OCI-LY3 (cell line): ENCODE measurements around the gene GRP.

Experiments
- H2AFZ ChIP-seq: fragments of 200-600, 300-600 bp; shearing (Covaris generic); 2 replicates; pipeline ENCODE4 v1.6.0; 2014; ENCODE audit warnings: antibody characterized with exemption, low read depth, low read length
- H3K27ac ChIP-seq: fragments of 200-600, 300-600 bp; sonication (generic); 2 replicates; pipeline ENCODE4 v1.5.1; 2014; ENCODE audit warnings: mild to moderate bottlenecking, low read length, moderate library complexity, mixed read lengths
- H3K27me3 ChIP-seq: fragments of 200-600, 300-600 bp; sonication (generic); 2 replicates; pipeline ENCODE4 v1.6.1; 2014; ENCODE audit warnings: low read depth, low read length, mixed read lengths
- H3K36me3 ChIP-seq: fragments of 200-600, 300-600 bp; sonication (generic); replicated peaks from 2 replicates; pipeline ENCODE3; 2014; ENCODE audit warnings: low read depth, low read length, mixed read lengths
- H3K4me1 ChIP-seq: fragments of 300-600, 200-600 bp; sonication (generic); 2 replicates; pipeline ENCODE4 v1.6.1; 2014; ENCODE audit warnings: low read length, mixed read lengths
- H3K4me2 ChIP-seq: fragments of 200-600, 300-600 bp; sonication (generic); 2 replicates; pipeline ENCODE4 v1.6.1; 2014; ENCODE audit warnings: low read length, mixed read lengths
- H3K4me3 ChIP-seq: fragments of 300-600, 200-600 bp; sonication (generic); 2 replicates; pipeline ENCODE4 v1.5.1; 2014; ENCODE audit warnings: antibody characterized with exemption, mild to moderate bottlenecking, low read length, moderate library complexity
- H3K79me2 ChIP-seq: fragments of 300-600, 200-600 bp; shearing (Covaris generic); 2 replicates; pipeline ENCODE4 v1.6.1; 2014; ENCODE audit warnings: mild to moderate bottlenecking, low read length, mixed read lengths
- H3K9ac ChIP-seq: fragments of 300-600, 200-600 bp; shearing (Covaris generic); 2 replicates; pipeline ENCODE4 v1.6.0; 2014; ENCODE audit warnings: mild to moderate bottlenecking, low read length, moderate library complexity
- H3K9me3 ChIP-seq: fragments of 200-600, 300-600 bp; shearing (Covaris generic); 2 replicates; pipeline ENCODE4 v1.6.1; 2014; ENCODE audit warnings: low read length, mixed read lengths; ENCODE audit not compliant: insufficient read depth
- H4K20me1 ChIP-seq: fragments of 200-600, 300-600 bp; sonication (generic); 2 replicates; pipeline ENCODE4 v1.6.1; 2016; ENCODE audit warnings: low read length, mixed read lengths; ENCODE audit not compliant: insufficient read depth
- EZH2phosphoT487 ChIP-seq: fragments of 200-600 bp; shearing (Covaris generic); IDR thresholded peaks from 2 replicates; pipeline ENCODE4 v1.6.1; 2018; ENCODE audit warnings: antibody characterized with exemption, mixed run types, low read depth
- TF ChIP-seq, protein P1 (sequence below): fragments of 200-600, 300-600 bp; sonication (generic); IDR thresholded peaks from 2 replicates; pipeline ENCODE4 v1.5.1; 2014; ENCODE audit warnings: antibody characterized with exemption, low read length, low read depth

The GRP gene

GRCh38 chr18:59265974-59266369, 46.0 kb downstream of the GRP start:
- H3K27me3 ChIP-seq = peaks cover 7% of the 10 kb centered on the region
- H3K27ac ChIP-seq = no peak overlapping the region
- TF ChIP-seq, protein P1, sequence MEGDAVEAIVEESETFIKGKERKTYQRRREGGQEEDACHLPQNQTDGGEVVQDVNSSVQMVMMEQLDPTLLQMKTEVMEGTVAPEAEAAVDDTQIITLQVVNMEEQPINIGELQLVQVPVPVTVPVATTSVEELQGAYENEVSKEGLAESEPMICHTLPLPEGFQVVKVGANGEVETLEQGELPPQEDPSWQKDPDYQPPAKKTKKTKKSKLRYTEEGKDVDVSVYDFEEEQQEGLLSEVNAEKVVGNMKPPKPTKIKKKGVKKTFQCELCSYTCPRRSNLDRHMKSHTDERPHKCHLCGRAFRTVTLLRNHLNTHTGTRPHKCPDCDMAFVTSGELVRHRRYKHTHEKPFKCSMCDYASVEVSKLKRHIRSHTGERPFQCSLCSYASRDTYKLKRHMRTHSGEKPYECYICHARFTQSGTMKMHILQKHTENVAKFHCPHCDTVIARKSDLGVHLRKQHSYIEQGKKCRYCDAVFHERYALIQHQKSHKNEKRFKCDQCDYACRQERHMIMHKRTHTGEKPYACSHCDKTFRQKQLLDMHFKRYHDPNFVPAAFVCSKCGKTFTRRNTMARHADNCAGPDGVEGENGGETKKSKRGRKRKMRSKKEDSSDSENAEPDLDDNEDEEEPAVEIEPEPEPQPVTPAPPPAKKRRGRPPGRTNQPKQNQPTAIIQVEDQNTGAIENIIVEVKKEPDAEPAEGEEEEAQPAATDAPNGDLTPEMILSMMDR = no peak
- no peak for TF ChIP-seq EZH2phosphoT487
- H3K36me3 ChIP-seq = no peaks in the 10 kb centered on the region
- no peaks in the 10 kb centered on the region for H3K79me2 ChIP-seq
- no peaks in the 10 kb centered on the region for H3K9me3 ChIP-seq
- H4K20me1 ChIP-seq = no peaks in the 10 kb centered on the region
- no peak overlapping the region for H3K4me3 ChIP-seq
- H3K9ac ChIP-seq = no peak overlapping the region
- no peak overlapping the region for H3K4me2 ChIP-seq
- H2AFZ ChIP-seq = no peak overlapping the region
- peaks cover 6% of the 10 kb centered on the region; the same call in 1 of the 2 replicates for H3K4me1 ChIP-seq

DNA sequence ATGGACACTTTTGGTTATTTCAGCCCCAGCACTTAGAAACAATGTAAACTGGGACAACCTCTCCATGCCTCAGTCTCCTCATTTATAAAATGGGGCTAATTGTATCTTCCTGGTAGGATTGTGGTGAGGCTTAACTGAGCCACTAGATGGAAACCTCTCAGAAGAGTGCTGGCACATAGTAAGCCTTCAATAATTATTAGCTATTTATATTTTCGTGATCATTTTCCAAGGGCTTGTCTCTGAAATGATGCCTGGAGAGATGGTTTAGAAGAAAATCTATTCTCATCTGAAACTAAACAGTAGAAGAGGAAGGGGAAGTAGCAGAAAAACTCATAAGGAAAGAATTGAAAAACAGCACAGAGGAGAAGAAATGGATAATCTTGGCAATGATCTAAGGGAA, 46.5 kb downstream of the GRP start:
- Histone ChIP-seq H3K4me2 (no peak overlapping the region), H2AFZ (no peak overlapping the region), H3K79me2 (no peaks in the 10 kb centered on the region), H3K4me3 (no peak overlapping the region), H3K36me3 (no peaks in the 10 kb centered on the region), H3K27ac (no peak overlapping the region), H3K4me1 (peaks cover 6% of the 10 kb centered on the region; the same call in 1 of the 2 replicates), H3K9ac (no peak overlapping the region), H4K20me1 (no peaks in the 10 kb centered on the region), H3K27me3 (peaks cover 10% of the 10 kb centered on the region), H3K9me3 (no peaks in the 10 kb centered on the region)
- TF ChIP-seq, protein P1 = no peak; the same call in 1 of the 2 replicates
- no peak for TF ChIP-seq EZH2phosphoT487

DNA sequence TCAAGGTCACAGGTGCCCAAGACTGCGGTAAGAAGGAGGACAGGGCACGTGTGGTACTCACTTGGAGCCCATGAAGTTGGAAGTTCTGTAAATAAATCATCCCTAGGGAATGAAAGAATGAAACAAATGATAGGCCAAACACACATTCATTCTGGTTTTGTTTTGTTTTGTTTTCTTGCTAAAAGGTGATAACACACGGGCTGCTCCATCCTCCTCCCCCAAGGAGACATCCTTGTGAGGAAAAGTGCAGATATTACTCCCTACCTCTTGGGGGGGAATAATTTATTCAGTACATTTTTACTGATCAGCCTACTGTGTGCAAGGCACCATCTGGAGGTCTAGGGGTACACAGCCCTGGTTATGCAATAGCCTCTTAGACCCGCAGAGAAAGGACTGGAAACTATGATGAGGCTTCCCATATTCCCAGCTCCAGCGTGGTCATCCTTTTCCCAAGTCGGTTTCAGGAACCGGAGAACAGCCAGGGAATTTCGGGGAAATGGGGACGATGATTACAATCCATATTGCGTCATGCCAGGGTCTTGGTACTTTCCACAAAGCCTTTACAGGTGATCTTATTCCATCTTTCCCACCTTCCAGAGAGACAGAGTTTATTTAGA, 47.0 kb downstream of the GRP start:
- peaks cover 6% of the 10 kb centered on the region; the same call in 1 of the 2 replicates for H3K4me1 ChIP-seq
- TF ChIP-seq EZH2phosphoT487 = no peak
- TF ChIP-seq, protein P1 = no peak
- H3K36me3 ChIP-seq = no peaks in the 10 kb centered on the region
- no peak overlapping the region for H3K9ac ChIP-seq
- peaks cover 10% of the 10 kb centered on the region for H3K27me3 ChIP-seq
- H3K4me3 ChIP-seq = no peak overlapping the region
- H3K9me3 ChIP-seq = no peaks in the 10 kb centered on the region
- H3K79me2 ChIP-seq = no peaks in the 10 kb centered on the region
- no peak overlapping the region for H3K4me2 ChIP-seq
- H3K27ac ChIP-seq = no peak overlapping the region
- no peak overlapping the region for H2AFZ ChIP-seq
- no peaks in the 10 kb centered on the region for H4K20me1 ChIP-seq

DNA sequence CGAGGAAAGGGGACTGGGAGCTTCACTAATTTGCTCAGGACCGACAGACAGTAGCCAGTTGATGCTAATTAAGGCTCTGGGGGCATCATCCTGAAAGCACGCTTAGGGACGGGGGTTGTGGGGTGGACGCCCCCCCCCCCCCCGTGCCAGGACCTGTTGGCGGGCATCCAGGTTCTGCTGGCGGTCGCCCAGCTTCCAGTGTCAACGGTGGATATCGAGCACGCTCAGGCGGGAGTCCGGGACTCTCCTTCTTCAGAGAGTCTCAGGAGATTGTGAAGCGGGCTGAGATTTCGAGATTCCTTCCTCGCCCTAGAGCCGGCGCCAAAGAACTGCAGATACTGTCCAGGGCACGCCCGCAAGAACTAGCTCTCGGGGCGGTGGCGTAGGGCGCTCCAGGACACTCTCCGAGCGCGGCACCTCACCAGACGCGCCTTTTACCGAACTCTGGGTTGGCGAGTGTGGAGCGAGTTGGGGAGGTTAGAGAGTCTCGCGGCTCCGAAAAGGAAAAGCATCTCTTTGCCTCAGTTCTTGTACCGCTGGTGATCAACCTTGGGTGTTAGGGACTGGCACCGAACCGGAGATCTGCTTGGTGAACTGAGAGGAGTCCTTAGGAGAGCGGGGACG, 47.7 kb downstream of the GRP start:
- no peak for TF ChIP-seq EZH2phosphoT487
- TF ChIP-seq, protein P1 = no peak
- H3K9me3 ChIP-seq = no peaks in the 10 kb centered on the region
- no peaks in the 10 kb centered on the region for H4K20me1 ChIP-seq
- H3K79me2 ChIP-seq = no peaks in the 10 kb centered on the region
- no peak overlapping the region for H3K27ac ChIP-seq
- no peaks in the 10 kb centered on the region for H3K36me3 ChIP-seq
- H3K9ac ChIP-seq = no peak overlapping the region
- H3K4me1 ChIP-seq = peaks cover 6% of the 10 kb centered on the region; the same call in 1 of the 2 replicates
- no peak overlapping the region for H2AFZ ChIP-seq
- H3K27me3 ChIP-seq = peaks cover 10% of the 10 kb centered on the region
- H3K4me2 ChIP-seq = no peak overlapping the region
- no peak overlapping the region for H3K4me3 ChIP-seq
